ENCODE results near the gene TVP23C.

The TVP23C gene

GRCh38 chr17:15462976-15463772, 100.1 kb downstream of the TVP23C start:
- DNase-seq, result no peak

GRCh38 chr17:15457723-15458094, 105.6 kb downstream of the TVP23C start:
- DNase-seq, result no peak

- DNase-seq, result no peak
These were observed 106.1 kb downstream of the TVP23C start for GRCh38 chr17:15456972-15457722.

- DNase-seq, result no peak
These were observed 106.8 kb downstream of the TVP23C start for GRCh38 chr17:15456496-15456895.

GRCh38 chr17:15454346-15454745, 108.9 kb downstream of the TVP23C start:
- no peak for DNase-seq

GRCh38 chr17:15453782-15454181, 109.5 kb downstream of the TVP23C start:
- DNase-seq, result no peak

- no peak for DNase-seq
These were observed 110.0 kb downstream of the TVP23C start for GRCh38 chr17:15453246-15453645.

GRCh38 chr17:15452746-15453145, 110.5 kb downstream of the TVP23C start:
- no peak for DNase-seq

Data from T-helper 1 cell (primary cell).